WTC11 (cell line): ENCODE measurements around the gene TIAM2. TPM values are rescaled to one million over a fixed set of nuclear protein-coding genes. Genes with fewer than 3 reads are reported as not detected.
A peak's percentile ranks its signal among the peaks of the same experiment; 100 is the strongest.

Experiments used
- ATAC-seq: fragments of 200-7000 bp; cut with Tn5 transposase; 2 replicates; pipeline ENCODE4 v1.10.0; 2021; ENCODE audit warnings: mild to moderate bottlenecking, moderate library complexity
- CTCF ChIA-PET: fragments of 300-600 bp; sonication (Branson Sonifier 250); formaldehyde crosslinking; loops from one replicate; lab custom pipeline; 2021; ENCODE audit warnings: antibody characterized with exemption; lab: Charles Lee
- POLR2A ChIA-PET: fragments of 350-600 bp; sonication (Branson Sonifier 250); formaldehyde crosslinking; loops from one replicate; lab custom pipeline; 2021; ENCODE audit warnings: antibody characterized with exemption; lab: Charles Lee
- DNase-seq: peaks from one replicate; pipeline ENCODE4 v3.0.0; 2021; ENCODE audit warnings: low spot score
- H3K27ac Mint-ChIP-seq: 2 replicates; pipeline ENCODE4 v1.8.0; 2021; ENCODE audit warnings: mixed read lengths
- H3K27me3 Mint-ChIP-seq: 2 replicates; pipeline ENCODE4 v1.8.0; 2021; ENCODE audit warnings: low read depth, mild to moderate bottlenecking, moderate library complexity, mixed read lengths
- H3K36me3 Mint-ChIP-seq: 2 replicates; pipeline ENCODE4 v1.8.0; 2021; ENCODE audit warnings: mixed read lengths
- H3K4me1 Mint-ChIP-seq: 2 replicates; pipeline ENCODE4 v1.8.0; 2022; ENCODE audit warnings: mixed read lengths
- H3K4me3 Mint-ChIP-seq: 2 replicates; pipeline ENCODE4 v1.8.0; 2021; ENCODE audit warnings: mild to moderate bottlenecking, moderate library complexity, mixed read lengths
- H3K9me3 Mint-ChIP-seq: 2 replicates; pipeline ENCODE4 v1.8.0; 2021; ENCODE audit warnings: mixed read lengths
- ATF3 ChIP-seq: sonication (generic); formaldehyde crosslinking; conservative IDR thresholded peaks from 2 replicates; pipeline ENCODE4 v1.8.1; 2022; ENCODE audit warnings: mild to moderate bottlenecking, missing genetic modification reagents
- ESRRA ChIP-seq: sonication (generic); formaldehyde crosslinking; IDR thresholded peaks from 2 replicates; pipeline ENCODE4 v1.8.1; 2022; ENCODE audit warnings: mild to moderate bottlenecking, missing genetic modification reagents, borderline replicate concordance
- MXD4 ChIP-seq: fragments of 250-450 bp; sonication (Bioruptor Pico); IDR thresholded peaks from 2 replicates; pipeline ENCODE4 v1.8.0; 2021; ENCODE audit warnings: mild to moderate bottlenecking, moderate library complexity, borderline replicate concordance
- PRRX2 ChIP-seq: fragments of 250-450 bp; sonication (Bioruptor Pico); IDR thresholded peaks from 2 replicates; pipeline ENCODE4 v1.8.0; 2021; ENCODE audit warnings: mild to moderate bottlenecking
- RELA ChIP-seq: sonication (generic); formaldehyde crosslinking; IDR thresholded peaks from 2 replicates; pipeline ENCODE4 v1.8.1; 2022; ENCODE audit warnings: missing genetic modification reagents, mild to moderate bottlenecking, borderline replicate concordance
- SMAD4 ChIP-seq: sonication (generic); formaldehyde crosslinking; IDR thresholded peaks from 2 replicates; pipeline ENCODE4 v1.8.0; 2022; ENCODE audit warnings: mild to moderate bottlenecking, missing genetic modification reagents
- TEAD1 ChIP-seq: sonication (generic); formaldehyde crosslinking; IDR thresholded peaks from 2 replicates; pipeline ENCODE4 v1.8.0; 2022; ENCODE audit warnings: mild to moderate bottlenecking, missing genetic modification reagents
- TEAD4 ChIP-seq: sonication (generic); formaldehyde crosslinking; IDR thresholded peaks from 2 replicates; pipeline ENCODE4 v1.8.0; 2022; ENCODE audit warnings: mild to moderate bottlenecking, missing genetic modification reagents
- TP53 ChIP-seq: sonication (generic); formaldehyde crosslinking; IDR thresholded peaks from 2 replicates; pipeline ENCODE4 v1.8.1; 2023; ENCODE audit warnings: mild to moderate bottlenecking, missing genetic modification reagents
- ZBTB21 ChIP-seq: sonication (generic); formaldehyde crosslinking; IDR thresholded peaks from 2 replicates; pipeline ENCODE4 v1.8.1; 2023; ENCODE audit warnings: mild to moderate bottlenecking, missing genetic modification reagents, borderline replicate concordance
- ZNF121 ChIP-seq: sonication (generic); formaldehyde crosslinking; IDR thresholded peaks from 2 replicates; pipeline ENCODE4 v1.8.0; 2023; ENCODE audit warnings: missing genetic modification reagents
- ZNF232 ChIP-seq: sonication (generic); formaldehyde crosslinking; IDR thresholded peaks from 2 replicates; pipeline ENCODE4 v1.8.0; 2022; ENCODE audit warnings: mild to moderate bottlenecking, missing genetic modification reagents
- total RNA-seq: library from RNA; stranded (reverse); gene quantifications from 3 replicates; pipeline ENCODE4 v1.2.3, GENCODE V29; 2021
- TF ChIP-seq, protein P1 (sequence below): fragments of 250-450 bp; sonication (Bioruptor Pico); IDR thresholded peaks from 2 replicates; pipeline ENCODE4 v1.9.0; 2021; ENCODE audit warnings: mild to moderate bottlenecking
- TF ChIP-seq, protein P2 (sequence below): fragments of 200-600 bp; IDR thresholded peaks from 2 replicates; pipeline ENCODE4 v1.8.0; 2022; ENCODE audit warnings: antibody characterized with exemption
- TF ChIP-seq, protein P3 (sequence below): sonication (generic); formaldehyde crosslinking; IDR thresholded peaks from 2 replicates; pipeline ENCODE4 v1.8.1; 2023; ENCODE audit warnings: mild to moderate bottlenecking, missing genetic modification reagents, borderline replicate concordance
- TF ChIP-seq, protein P4 (sequence below): sonication (generic); formaldehyde crosslinking; IDR thresholded peaks from 2 replicates; pipeline ENCODE4 v1.8.0; 2022; ENCODE audit warnings: mild to moderate bottlenecking, missing genetic modification reagents
- TF ChIP-seq, protein P5 (sequence below): sonication (generic); formaldehyde crosslinking; IDR thresholded peaks from 2 replicates; pipeline ENCODE4 v1.8.1; 2022; ENCODE audit warnings: missing genetic modification reagents, borderline replicate concordance
- TF ChIP-seq, protein P6 (sequence below): sonication (generic); formaldehyde crosslinking; IDR thresholded peaks from 2 replicates; pipeline ENCODE4 v1.8.0; 2022; ENCODE audit warnings: mild to moderate bottlenecking, missing genetic modification reagents

The TIAM2 gene
- total RNA-seq, 1 experiment from 2014 or later: 15.1 TPM

- no peak overlapping the region for H3K4me3 Mint-ChIP-seq
- no peak overlapping the region; the same call in 1 of the 2 replicates for H3K27ac Mint-ChIP-seq
- ChIA-PET POLR2A (no interaction called here), CTCF (no interaction called here)
- TF ChIP-seq ZNF121 (no peak), ZNF232 (no peak), PRRX2 (no peak), RELA (no peak), TEAD4 (CRISPR knock-in tag) (no peak), ESRRA (CRISPR knock-in tag) (no peak), TEAD1 (CRISPR knock-in tag) (no peak), MXD4 (CRISPR knock-in tag) (no peak)
- TF ChIP-seq, protein P1, sequence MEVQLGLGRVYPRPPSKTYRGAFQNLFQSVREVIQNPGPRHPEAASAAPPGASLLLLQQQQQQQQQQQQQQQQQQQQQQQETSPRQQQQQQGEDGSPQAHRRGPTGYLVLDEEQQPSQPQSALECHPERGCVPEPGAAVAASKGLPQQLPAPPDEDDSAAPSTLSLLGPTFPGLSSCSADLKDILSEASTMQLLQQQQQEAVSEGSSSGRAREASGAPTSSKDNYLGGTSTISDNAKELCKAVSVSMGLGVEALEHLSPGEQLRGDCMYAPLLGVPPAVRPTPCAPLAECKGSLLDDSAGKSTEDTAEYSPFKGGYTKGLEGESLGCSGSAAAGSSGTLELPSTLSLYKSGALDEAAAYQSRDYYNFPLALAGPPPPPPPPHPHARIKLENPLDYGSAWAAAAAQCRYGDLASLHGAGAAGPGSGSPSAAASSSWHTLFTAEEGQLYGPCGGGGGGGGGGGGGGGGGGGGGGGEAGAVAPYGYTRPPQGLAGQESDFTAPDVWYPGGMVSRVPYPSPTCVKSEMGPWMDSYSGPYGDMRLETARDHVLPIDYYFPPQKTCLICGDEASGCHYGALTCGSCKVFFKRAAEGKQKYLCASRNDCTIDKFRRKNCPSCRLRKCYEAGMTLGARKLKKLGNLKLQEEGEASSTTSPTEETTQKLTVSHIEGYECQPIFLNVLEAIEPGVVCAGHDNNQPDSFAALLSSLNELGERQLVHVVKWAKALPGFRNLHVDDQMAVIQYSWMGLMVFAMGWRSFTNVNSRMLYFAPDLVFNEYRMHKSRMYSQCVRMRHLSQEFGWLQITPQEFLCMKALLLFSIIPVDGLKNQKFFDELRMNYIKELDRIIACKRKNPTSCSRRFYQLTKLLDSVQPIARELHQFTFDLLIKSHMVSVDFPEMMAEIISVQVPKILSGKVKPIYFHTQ (CRISPR knock-in tag): no peak
- TF ChIP-seq, protein P2, sequence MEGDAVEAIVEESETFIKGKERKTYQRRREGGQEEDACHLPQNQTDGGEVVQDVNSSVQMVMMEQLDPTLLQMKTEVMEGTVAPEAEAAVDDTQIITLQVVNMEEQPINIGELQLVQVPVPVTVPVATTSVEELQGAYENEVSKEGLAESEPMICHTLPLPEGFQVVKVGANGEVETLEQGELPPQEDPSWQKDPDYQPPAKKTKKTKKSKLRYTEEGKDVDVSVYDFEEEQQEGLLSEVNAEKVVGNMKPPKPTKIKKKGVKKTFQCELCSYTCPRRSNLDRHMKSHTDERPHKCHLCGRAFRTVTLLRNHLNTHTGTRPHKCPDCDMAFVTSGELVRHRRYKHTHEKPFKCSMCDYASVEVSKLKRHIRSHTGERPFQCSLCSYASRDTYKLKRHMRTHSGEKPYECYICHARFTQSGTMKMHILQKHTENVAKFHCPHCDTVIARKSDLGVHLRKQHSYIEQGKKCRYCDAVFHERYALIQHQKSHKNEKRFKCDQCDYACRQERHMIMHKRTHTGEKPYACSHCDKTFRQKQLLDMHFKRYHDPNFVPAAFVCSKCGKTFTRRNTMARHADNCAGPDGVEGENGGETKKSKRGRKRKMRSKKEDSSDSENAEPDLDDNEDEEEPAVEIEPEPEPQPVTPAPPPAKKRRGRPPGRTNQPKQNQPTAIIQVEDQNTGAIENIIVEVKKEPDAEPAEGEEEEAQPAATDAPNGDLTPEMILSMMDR: no peak
- H3K4me1 Mint-ChIP-seq: peaks cover 19% of the 10 kb centered on the region
- H3K36me3 Mint-ChIP-seq: peaks cover 55% of the 10 kb centered on the region
- DNase-seq (no peak), ATAC-seq (no peak)
- no peaks in the 10 kb centered on the region for H3K9me3 Mint-ChIP-seq
- no peaks in the 10 kb centered on the region for H3K27me3 Mint-ChIP-seq
Measured at GRCh38 chr6:155303361-155303870, 308.3 kb downstream of the TIAM2 start.

- no peak overlapping the region for H3K4me3 Mint-ChIP-seq
- POLR2A ChIA-PET: no interaction called here
- TF ChIP-seq, protein P3, sequence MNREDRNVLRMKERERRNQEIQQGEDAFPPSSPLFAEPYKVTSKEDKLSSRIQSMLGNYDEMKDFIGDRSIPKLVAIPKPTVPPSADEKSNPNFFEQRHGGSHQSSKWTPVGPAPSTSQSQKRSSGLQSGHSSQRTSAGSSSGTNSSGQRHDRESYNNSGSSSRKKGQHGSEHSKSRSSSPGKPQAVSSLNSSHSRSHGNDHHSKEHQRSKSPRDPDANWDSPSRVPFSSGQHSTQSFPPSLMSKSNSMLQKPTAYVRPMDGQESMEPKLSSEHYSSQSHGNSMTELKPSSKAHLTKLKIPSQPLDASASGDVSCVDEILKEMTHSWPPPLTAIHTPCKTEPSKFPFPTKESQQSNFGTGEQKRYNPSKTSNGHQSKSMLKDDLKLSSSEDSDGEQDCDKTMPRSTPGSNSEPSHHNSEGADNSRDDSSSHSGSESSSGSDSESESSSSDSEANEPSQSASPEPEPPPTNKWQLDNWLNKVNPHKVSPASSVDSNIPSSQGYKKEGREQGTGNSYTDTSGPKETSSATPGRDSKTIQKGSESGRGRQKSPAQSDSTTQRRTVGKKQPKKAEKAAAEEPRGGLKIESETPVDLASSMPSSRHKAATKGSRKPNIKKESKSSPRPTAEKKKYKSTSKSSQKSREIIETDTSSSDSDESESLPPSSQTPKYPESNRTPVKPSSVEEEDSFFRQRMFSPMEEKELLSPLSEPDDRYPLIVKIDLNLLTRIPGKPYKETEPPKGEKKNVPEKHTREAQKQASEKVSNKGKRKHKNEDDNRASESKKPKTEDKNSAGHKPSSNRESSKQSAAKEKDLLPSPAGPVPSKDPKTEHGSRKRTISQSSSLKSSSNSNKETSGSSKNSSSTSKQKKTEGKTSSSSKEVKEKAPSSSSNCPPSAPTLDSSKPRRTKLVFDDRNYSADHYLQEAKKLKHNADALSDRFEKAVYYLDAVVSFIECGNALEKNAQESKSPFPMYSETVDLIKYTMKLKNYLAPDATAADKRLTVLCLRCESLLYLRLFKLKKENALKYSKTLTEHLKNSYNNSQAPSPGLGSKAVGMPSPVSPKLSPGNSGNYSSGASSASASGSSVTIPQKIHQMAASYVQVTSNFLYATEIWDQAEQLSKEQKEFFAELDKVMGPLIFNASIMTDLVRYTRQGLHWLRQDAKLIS (CRISPR knock-in tag): no peak
- TF ChIP-seq SMAD4 (CRISPR knock-in tag): no peak
- TF ChIP-seq RELA: no peak
- TF ChIP-seq ATF3 (CRISPR knock-in tag): no peak
- TF ChIP-seq, protein P4, sequence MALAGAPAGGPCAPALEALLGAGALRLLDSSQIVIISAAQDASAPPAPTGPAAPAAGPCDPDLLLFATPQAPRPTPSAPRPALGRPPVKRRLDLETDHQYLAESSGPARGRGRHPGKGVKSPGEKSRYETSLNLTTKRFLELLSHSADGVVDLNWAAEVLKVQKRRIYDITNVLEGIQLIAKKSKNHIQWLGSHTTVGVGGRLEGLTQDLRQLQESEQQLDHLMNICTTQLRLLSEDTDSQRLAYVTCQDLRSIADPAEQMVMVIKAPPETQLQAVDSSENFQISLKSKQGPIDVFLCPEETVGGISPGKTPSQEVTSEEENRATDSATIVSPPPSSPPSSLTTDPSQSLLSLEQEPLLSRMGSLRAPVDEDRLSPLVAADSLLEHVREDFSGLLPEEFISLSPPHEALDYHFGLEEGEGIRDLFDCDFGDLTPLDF (CRISPR knock-in tag): no peak
- no peak for TF ChIP-seq ZBTB21 (CRISPR knock-in tag)
- TF ChIP-seq, protein P5, sequence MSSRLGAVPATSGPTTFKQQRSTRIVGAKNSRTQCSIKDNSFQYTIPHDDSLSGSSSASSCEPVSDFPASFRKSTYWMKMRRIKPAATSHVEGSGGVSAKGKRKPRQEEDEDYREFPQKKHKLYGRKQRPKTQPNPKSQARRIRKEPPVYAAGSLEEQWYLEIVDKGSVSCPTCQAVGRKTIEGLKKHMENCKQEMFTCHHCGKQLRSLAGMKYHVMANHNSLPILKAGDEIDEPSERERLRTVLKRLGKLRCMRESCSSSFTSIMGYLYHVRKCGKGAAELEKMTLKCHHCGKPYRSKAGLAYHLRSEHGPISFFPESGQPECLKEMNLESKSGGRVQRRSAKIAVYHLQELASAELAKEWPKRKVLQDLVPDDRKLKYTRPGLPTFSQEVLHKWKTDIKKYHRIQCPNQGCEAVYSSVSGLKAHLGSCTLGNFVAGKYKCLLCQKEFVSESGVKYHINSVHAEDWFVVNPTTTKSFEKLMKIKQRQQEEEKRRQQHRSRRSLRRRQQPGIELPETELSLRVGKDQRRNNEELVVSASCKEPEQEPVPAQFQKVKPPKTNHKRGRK (CRISPR knock-in tag): no peak
- TF ChIP-seq, protein P6, sequence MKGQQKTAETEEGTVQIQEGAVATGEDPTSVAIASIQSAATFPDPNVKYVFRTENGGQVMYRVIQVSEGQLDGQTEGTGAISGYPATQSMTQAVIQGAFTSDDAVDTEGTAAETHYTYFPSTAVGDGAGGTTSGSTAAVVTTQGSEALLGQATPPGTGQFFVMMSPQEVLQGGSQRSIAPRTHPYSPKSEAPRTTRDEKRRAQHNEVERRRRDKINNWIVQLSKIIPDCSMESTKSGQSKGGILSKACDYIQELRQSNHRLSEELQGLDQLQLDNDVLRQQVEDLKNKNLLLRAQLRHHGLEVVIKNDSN: no peak
- TF ChIP-seq TP53 (CRISPR knock-in tag): no peak
- TF ChIP-seq, all 79 proteins: peak for 0
- Mint-ChIP-seq H3K9me3 (no peaks in the 10 kb centered on the region), H3K4me1 (peaks cover 9% of the 10 kb centered on the region), H3K36me3 (peaks cover 57% of the 10 kb centered on the region), H3K27ac (peak overlapping the region; percentile 66; the same call in 1 of the 2 replicates), H3K27me3 (no peaks in the 10 kb centered on the region)
- DNase-seq (no peak), ATAC-seq (no peak)
- CTCF ChIA-PET: interaction anchor here (0.7 kb wide), 1 partner anchor 19 kb away, joined by 3 read pairs; no protein-coding TSS in a partner anchor
Measured at GRCh38 chr6:155306958-155307357, 311.8 kb downstream of the TIAM2 start.
